ENCODE measurements around the gene ZAR1. TPM values are rescaled to one million over a fixed set of nuclear protein-coding genes. Genes with fewer than 3 reads are reported as not detected.

The ZAR1 gene
- total RNA-seq, 1 donor from 2014 or later, result not detected

DNA sequence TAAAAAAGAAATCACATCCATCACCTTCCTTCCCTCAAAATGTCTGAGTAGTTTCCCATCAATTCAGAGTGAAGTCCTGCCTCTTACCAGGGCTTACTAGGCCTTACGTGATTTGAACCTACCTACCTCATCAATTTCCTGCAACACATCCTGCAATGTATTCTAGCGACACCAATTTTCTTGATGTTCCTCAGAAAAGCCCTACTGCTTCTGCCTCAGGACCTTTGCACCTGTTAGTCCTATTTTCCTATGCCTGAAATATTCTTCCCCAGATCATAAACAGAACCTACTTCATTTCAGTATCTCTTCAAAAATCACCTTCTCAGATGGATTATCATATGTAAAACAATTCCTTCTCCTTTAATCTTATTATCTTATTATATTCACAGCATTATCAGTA, 52.8 kb downstream of the ZAR1 start:
- peaks cover 3% of the 10 kb centered on the region for H3K4me1 Mint-ChIP-seq (ENCODE audit: low read depth)
- no peaks in the 10 kb centered on the region for H3K9me3 Mint-ChIP-seq (ENCODE audit: low read depth)
- H3K27me3 Mint-ChIP-seq (ENCODE audit: low read depth), result no peaks in the 10 kb centered on the region
- H3K4me3 Mint-ChIP-seq (ENCODE audit: unreplicated experiment), result no peak overlapping the region
- DNase-seq (ENCODE audit: low spot score), result no peak
- no peak overlapping the region for H3K27ac Mint-ChIP-seq (ENCODE audit: unreplicated experiment)
- TF ChIP-seq, protein P1, sequence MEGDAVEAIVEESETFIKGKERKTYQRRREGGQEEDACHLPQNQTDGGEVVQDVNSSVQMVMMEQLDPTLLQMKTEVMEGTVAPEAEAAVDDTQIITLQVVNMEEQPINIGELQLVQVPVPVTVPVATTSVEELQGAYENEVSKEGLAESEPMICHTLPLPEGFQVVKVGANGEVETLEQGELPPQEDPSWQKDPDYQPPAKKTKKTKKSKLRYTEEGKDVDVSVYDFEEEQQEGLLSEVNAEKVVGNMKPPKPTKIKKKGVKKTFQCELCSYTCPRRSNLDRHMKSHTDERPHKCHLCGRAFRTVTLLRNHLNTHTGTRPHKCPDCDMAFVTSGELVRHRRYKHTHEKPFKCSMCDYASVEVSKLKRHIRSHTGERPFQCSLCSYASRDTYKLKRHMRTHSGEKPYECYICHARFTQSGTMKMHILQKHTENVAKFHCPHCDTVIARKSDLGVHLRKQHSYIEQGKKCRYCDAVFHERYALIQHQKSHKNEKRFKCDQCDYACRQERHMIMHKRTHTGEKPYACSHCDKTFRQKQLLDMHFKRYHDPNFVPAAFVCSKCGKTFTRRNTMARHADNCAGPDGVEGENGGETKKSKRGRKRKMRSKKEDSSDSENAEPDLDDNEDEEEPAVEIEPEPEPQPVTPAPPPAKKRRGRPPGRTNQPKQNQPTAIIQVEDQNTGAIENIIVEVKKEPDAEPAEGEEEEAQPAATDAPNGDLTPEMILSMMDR (IDR thresholded peaks at IDR 0.05), result no peak
- peaks cover 20% of the 10 kb centered on the region for H3K36me3 Mint-ChIP-seq (ENCODE audit: low read depth)

DNA sequence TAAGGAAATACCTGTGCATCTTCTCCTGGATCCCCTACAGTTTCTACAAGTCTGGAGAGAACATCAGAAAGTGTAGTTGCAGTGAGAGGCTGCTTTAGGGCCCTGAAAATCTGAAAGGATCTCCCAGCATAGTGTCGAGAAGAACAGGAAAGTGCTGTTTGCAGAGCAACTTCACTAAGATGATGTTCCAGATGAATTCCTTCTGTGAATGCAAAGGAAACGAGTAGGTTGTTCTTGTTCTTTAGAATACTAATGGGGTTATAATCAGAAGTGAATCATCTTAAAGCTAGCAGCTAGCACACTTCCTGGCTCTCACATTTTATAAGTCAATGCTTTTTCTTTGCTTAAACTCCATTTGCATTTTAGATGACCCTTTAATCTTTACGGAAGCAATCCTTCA, 53.7 kb downstream of the ZAR1 start:
- Mint-ChIP-seq H3K9me3 (ENCODE audit: low read depth) (no peaks in the 10 kb centered on the region), H3K27ac (ENCODE audit: unreplicated experiment) (no peak overlapping the region)

More for the DNA sequence above, 53.7 kb downstream of the ZAR1 start:
- H3K4me1 Mint-ChIP-seq (ENCODE audit: low read depth), result peaks cover 3% of the 10 kb centered on the region
- no peaks in the 10 kb centered on the region for H3K27me3 Mint-ChIP-seq (ENCODE audit: low read depth)
- TF ChIP-seq, protein P1 (IDR thresholded peaks at IDR 0.05), result no peak
- no peak overlapping the region for H3K4me3 Mint-ChIP-seq (ENCODE audit: unreplicated experiment)
- H3K36me3 Mint-ChIP-seq (ENCODE audit: low read depth), result peaks cover 20% of the 10 kb centered on the region
- DNase-seq (ENCODE audit: low spot score), result no peak

Other genes with a start within 250 kb of the ZAR1 start
- 0.12 to 0.35 TPM (median 0.26 TPM) in 3 replicates for gene TEC, start 220.4 kb upstream of the ZAR1 start, total RNA-seq
- gene SLAIN2, start 148.7 kb upstream of the ZAR1 start, total RNA-seq, result 80.4 to 84.4 TPM (median 84.2 TPM) in 3 replicates
- gene SLC10A4, start 6.9 kb upstream of the ZAR1 start, total RNA-seq, result 0.18 TPM in 1 of 3 replicates, not detected in the others

Data from chondrocyte (in vitro differentiated cells).